ENCODE results near the gene NOTCH2. TPM values are rescaled to one million over a fixed set of nuclear protein-coding genes. Genes with fewer than 3 reads are reported as not detected.

Gene NOTCH2
- total RNA-seq, 2 experiments from 2014 or later, result 71.5 to 77.5 TPM

Other genes with a start within 250 kb of the NOTCH2 start
- gene ADAM30, start 173.1 kb downstream of the NOTCH2 start, total RNA-seq, result not detected
- gene SEC22B, start 106.9 kb upstream of the NOTCH2 start, total RNA-seq, result 10 to 100 TPM; 21.9 to 22.4 TPM